Right ventricle myocardium inferior (tissue), 1 donor: ENCODE data around the gene HHEX. TPM values are rescaled to one million over a fixed set of nuclear protein-coding genes. Genes with fewer than 3 reads are reported as not detected.
"Not testable (repeated sequence)": the region's sequence is repeated elsewhere in the genome, so short reads cannot be mapped to it uniquely, and the experiment has no call there.

Experiments
- ATAC-seq: fragments of 200-7000 bp; cut with Tn5 transposase; one replicate; pipeline ENCODE4 v1.9.1; 2020; ENCODE audit warnings: mild to moderate bottlenecking, moderate library complexity
- DNase-seq: peaks from one replicate; pipeline ENCODE4 v3.0.0; 2021; ENCODE audit errors: missing footprints
- intact Hi-C: fragments of 100-400 bp; cut with DNase I; formaldehyde crosslinking; loops from one replicate; pipeline ENCODE4 v1.11.0; 2022
- long read RNA-seq: library from polyadenylated mRNA; unstranded; transcript quantifications from one replicate; pipeline ENCODE4 v2.0.0, GENCODE V29; 2021
- total RNA-seq: library from RNA; stranded (reverse); fragmentation: NEBNext Ultra II Directional; extraction: Animal tissue kit (Norgen Biotek cat#: 25700); gene quantifications from one replicate; pipeline ENCODE4 v1.2.1, GENCODE V29; 2021
- donor health status: DM: no; HTN: yes; CAD: no; lungs with severe emphysema.

HHEX gene
- total RNA-seq: 2.6 TPM
- long read RNA-seq: 0 reads

- intact Hi-C loops: loop anchor here (5.0 kb wide), 2 partner anchors 97 to 128 kb away; partner anchors contain the start of gene KIF11
- peak; percentile 76 for ATAC-seq
- DNase-seq: peak; percentile 91
These were observed at the start of gene HHEX for GRCh38 chr10:92689663-92690210. HHEX (plus strand) TSS chr10:92689955; CDS start chr10:92689987, 32 bp downstream.

GRCh38 chr10:92640107-92640506 is 49.6 kb upstream of the HHEX start:
- ATAC-seq: no peak
- intact Hi-C loops: no loop called here

GRCh38 chr10:92641492-92641891 is 48.3 kb upstream of the HHEX start:
- ATAC-seq (no peak), DNase-seq (no peak)
- intact Hi-C loops: no loop called here

More at GRCh38 chr10:92640107-92640506, 49.6 kb upstream of the HHEX start:
- DNase-seq: no peak

GRCh38 chr10:92644921-92645320 is 44.8 kb upstream of the HHEX start:
- no peak for DNase-seq

GRCh38 chr10:92650864-92651263 is 38.9 kb upstream of the HHEX start:
- DNase-seq, intact Hi-C loops, ATAC-seq: not testable (repeated sequence)

More at GRCh38 chr10:92644921-92645320, 44.8 kb upstream of the HHEX start:
- no peak for ATAC-seq
- intact Hi-C loops: no loop called here

GRCh38 chr10:92655426-92655825 is 34.3 kb upstream of the HHEX start:
- intact Hi-C loops: no loop called here
- no peak for DNase-seq
- no peak for ATAC-seq

- no peak for ATAC-seq
- no peak for DNase-seq
- intact Hi-C loops: no loop called here
These were observed 33.3 kb upstream of the HHEX start for GRCh38 chr10:92656266-92656961.

GRCh38 chr10:92657024-92657423 is 32.7 kb upstream of the HHEX start:
- no peak for ATAC-seq
- intact Hi-C loops: no loop called here

GRCh38 chr10:92662848-92663247 is 26.9 kb upstream of the HHEX start:
- intact Hi-C loops: no loop called here
- DNase-seq (no peak), ATAC-seq (no peak)

More at GRCh38 chr10:92657024-92657423, 32.7 kb upstream of the HHEX start:
- no peak for DNase-seq

- intact Hi-C loops: no loop called here
- DNase-seq (no peak), ATAC-seq (no peak)
These were observed 25.4 kb upstream of the HHEX start for GRCh38 chr10:92664322-92664721.

GRCh38 chr10:92667078-92667477 is 22.7 kb upstream of the HHEX start:
- intact Hi-C loops: no loop called here
- DNase-seq: no peak
- no peak for ATAC-seq

GRCh38 chr10:92677708-92678107 is 12.0 kb upstream of the HHEX start:
- ATAC-seq (no peak), DNase-seq (no peak)
- intact Hi-C loops: no loop called here

- DNase-seq (no peak), ATAC-seq (no peak)
- intact Hi-C loops: no loop called here
These were observed 11.5 kb upstream of the HHEX start for GRCh38 chr10:92678206-92678605.

GRCh38 chr10:92681306-92681834 is 8.4 kb upstream of the HHEX start:
- ATAC-seq: no peak
- intact Hi-C loops: no loop called here
- no peak for DNase-seq

GRCh38 chr10:92688573-92688926 is 1.2 kb upstream of the HHEX start:
- ATAC-seq (no peak), DNase-seq (no peak)
- intact Hi-C loops: no loop called here

- intact Hi-C loops: no loop called here
- peak; percentile 14 for ATAC-seq
- DNase-seq: peak; percentile 61
These were observed 660 bp upstream of the HHEX start for GRCh38 chr10:92688927-92689662.

GRCh38 chr10:92690211-92690914 is 608 bp downstream of the HHEX start:
- ATAC-seq: peak; percentile 14
- intact Hi-C loops: loop anchor here (5.0 kb wide), 2 partner anchors 98 to 127 kb away; partner anchors contain the start of gene KIF11
- DNase-seq: peak; percentile 88

- intact Hi-C loops: loop anchor here (1.0 to 5.0 kb wide), 3 partner anchors 65 to 126 kb away; partner anchors contain the start of gene KIF11
- DNase-seq (no peak), ATAC-seq (peak; percentile 16)
These were observed 1.3 kb downstream of the HHEX start for GRCh38 chr10:92690915-92691590.
